VCaP (cell line): ENCODE results near the gene ZNF154.

Experiments used
- H3K27ac ChIP-seq: fragments of 450-650 bp; 2 replicates; pipeline ENCODE4 v1.5.1; 2017
- CTCF ChIP-seq: fragments of 450-650 bp; conservative IDR thresholded peaks from 2 replicates; pipeline ENCODE4 v1.5.1; 2017; ENCODE audit warnings: mild to moderate bottlenecking, moderate library complexity

Gene ZNF154

GRCh38 chr19:57655443-57655842 is 53.6 kb downstream of the ZNF154 start:
- TF ChIP-seq CTCF, result no peak

GRCh38 chr19:57653689-57654088 is 55.3 kb downstream of the ZNF154 start:
- H3K27ac ChIP-seq, result no peak overlapping the region
- no peak for TF ChIP-seq CTCF

More at GRCh38 chr19:57655443-57655842, 53.6 kb downstream of the ZNF154 start:
- no peak overlapping the region for H3K27ac ChIP-seq

- no peak overlapping the region for H3K27ac ChIP-seq
- TF ChIP-seq CTCF, result no peak
These were observed 57.4 kb downstream of the ZNF154 start for GRCh38 chr19:57651654-57651996.

- no peak overlapping the region for H3K27ac ChIP-seq
- no peak for TF ChIP-seq CTCF
These were observed 60.5 kb downstream of the ZNF154 start for GRCh38 chr19:57648331-57649003.
